ENCODE data around the gene SH3GL2.
A peak's percentile ranks its signal among the peaks of the same experiment; 100 is the strongest.

Gene SH3GL2

DNA sequence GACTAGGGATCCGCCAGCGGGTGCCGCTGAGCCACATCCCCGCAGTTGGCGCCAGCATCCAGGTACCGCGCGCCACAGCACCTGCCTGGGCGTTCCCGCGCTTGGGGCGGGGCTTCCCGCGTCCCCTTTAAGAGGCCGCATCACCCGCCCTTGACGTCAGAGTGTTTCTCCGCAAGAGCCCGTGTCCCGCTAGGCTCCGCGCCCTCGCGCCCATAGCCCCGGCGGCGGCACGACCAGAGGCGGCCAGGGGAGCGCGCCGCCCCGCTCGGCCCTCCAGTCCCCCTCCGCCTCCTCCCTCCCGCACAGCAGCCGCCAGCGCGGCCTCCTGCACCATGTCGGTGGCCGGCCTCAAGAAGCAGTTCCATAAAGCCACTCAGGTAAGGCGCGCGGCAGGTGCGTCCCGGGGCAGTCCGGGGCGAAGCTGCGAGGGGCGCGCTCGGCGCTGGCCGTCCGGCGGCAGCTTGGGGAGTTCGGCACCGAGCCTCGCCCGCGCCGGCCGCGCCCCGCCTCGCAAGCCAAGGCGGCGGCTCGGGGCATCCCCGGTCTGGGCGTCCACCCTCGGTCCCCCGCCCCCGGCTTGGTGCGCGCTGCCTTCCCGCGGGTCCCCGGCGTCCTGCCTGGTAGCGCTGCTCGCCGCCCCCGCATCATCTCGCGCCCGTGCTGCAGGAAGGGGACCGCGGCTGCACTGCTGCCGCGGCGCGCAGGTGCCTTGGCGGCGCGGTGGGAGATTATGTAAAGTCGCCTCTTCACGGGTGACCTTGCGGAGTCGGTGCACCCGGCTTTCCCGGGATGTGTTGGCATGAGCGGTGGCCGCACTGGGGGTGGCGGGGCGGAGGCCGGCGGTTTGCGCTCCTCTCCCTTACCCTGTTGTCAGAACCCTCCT is at the start of gene SH3GL2:
TSS of gene SH3GL2 (plus strand) at position 156 of the 883 bp plus-strand sequence.
- peak; percentile 56 for DNase-seq (ENCODE audit: low spot score)

DNA sequence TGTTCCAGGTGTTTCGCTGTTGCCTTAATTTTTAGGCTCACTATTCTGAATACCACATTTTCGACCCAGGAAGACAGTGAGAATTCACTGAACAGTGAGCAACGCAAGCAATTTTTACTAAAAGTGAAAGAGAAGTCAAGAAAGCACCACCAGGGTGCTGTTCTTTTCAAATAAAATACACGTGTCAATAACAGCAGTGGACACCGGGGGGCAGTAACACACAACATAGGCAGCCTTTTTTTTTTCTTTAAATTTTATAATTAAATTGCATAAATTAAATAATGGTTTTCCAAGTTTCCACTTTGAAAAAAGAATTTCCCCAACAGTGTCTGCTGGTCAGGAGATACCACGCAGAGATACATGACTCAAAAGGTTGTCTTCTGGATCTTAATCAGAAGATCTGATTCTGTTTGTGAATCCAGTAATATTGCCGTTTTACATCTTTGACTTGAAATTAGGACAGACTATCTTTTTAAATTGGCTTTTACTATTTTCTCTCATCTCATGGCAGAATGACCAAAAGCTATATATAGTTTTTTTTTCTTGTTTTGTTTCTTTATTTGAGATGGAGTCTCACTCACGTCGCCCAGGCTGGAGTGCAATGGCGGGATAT is 47.1 kb upstream of the SH3GL2 start:
- DNase-seq (ENCODE audit: low spot score) = peak; percentile 34

DNA sequence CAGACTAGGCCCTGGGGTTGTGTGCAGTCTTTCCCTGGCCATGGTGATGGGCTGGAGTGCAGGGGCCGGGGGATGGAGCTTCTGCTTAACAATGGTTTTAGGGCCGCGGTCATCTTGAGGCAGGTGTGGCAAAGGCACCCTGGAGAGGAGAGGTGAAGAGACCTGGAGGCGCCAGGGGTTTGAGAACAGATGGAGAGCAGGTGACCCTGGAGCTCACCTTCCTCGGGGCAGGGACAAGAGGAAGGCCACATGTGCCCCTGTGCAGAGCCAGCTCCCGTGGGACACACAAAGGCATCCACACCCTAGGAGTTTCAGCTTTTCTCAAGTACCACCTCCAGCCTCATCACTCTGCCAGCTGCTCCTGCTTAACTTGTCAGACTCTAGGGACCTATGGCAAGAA is 46.4 kb upstream of the SH3GL2 start:
- no peak for DNase-seq (ENCODE audit: low spot score)

DNA sequence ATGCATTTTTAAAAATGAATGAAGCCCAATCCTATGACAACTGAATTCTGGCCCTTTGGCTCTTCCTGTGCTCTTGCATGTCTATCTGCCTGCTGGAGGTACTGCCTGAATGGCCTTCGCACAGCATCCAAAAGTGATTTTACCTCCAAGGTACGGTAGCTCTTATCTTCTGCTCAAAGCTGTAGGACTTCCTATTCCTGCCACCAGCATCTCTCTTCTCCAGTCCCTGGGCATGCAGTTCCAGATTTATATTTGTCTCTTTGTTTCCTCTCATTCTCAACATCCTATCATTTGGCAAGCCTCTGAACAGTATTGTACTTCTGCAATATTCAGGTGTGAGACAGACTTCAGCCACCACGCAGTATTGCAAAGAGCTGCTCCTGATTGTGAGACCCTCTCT is 43.7 kb upstream of the SH3GL2 start:
- no peak for DNase-seq (ENCODE audit: low spot score)

DNA sequence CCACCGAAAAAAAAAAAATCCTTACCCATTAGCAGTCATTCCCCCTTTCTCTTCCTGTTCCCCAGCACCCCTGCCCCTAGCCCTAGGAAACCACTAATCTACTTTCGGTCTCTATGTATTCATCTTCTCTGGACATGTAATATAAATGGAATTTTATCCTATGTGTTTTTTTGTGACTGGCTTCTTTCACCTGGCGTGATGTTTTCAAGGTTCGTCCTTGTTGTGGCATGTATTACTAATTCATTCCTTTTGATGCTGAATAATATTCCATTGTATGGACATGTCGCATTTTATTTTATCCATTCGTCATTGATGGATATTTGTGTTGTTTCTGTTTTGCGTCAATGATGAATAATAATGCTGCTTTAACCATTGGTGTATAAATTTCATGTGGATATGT is 42.8 kb upstream of the SH3GL2 start:
- DNase-seq (ENCODE audit: low spot score) = no peak

DNA sequence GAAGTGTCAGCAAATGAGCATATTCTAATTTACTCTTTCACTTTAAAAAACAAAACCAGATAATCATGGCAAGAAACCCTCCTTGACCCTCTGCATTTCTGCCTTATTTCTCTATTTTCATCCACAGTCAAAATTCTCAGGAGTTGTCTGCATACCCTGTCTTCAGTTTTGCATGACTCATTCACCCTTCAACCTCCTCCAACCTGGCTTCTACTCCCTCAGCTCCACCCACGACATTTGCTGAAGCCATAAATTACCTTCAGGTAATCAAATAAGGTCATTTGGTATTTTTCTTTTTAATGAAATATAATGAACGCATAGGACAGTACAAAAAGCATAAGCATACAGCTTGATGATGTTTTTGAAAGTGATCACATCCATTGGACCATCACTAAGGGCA is 27.8 kb upstream of the SH3GL2 start:
- no peak for DNase-seq (ENCODE audit: low spot score)

DNA sequence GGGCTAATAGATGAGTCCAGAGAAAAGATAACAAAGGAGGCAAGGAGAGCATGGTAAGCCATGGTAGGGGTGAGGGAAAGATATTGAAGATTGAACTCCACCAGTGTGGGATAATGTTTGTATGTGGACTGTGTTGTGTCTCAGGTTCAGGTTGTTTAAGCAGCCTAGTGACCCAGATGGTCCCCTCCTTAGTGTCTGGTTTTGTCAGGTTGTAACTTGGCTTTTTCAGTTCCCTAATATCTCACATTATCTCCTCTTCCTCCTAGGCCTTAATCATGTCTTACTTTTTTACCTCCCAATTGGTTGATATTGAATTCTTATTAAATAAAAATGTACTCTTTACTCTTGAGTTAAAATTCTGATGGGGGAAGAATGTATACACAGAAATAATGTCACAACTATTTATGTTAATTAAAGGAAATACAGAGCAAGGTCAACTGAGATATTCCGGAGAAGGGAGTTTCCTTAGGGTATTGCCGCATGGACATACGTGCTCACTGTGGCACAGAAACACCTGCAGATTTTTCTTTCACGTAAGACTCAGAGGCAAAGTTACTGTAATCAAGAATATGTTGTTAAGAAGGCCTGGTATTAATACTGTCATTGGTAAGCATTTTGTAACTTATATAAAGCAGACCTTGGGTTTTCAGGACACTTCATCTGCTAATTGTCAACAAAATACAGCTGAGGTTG is 23.4 kb upstream of the SH3GL2 start:
- no peak for DNase-seq (ENCODE audit: low spot score)

DNA sequence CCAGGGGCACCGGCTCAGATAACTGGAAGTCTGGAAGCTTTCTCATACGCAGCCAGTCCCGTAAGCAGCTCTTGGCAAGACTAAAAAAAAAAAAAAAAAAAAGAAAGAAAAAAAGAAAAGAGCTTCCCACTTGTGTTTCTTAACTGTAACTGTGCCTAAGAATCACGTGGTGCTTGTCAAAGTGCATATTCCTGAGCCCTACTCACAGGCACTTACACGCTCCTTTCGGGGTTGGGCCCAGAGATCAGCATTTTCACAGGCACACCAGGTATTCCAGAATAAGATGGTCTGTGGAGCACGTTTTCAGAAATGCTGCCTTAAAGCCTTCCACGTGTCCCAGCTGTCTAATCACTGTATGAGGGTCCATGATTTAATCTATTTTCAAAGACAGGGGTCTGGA is 22.6 kb upstream of the SH3GL2 start:
- no peak for DNase-seq (ENCODE audit: low spot score)

DNA sequence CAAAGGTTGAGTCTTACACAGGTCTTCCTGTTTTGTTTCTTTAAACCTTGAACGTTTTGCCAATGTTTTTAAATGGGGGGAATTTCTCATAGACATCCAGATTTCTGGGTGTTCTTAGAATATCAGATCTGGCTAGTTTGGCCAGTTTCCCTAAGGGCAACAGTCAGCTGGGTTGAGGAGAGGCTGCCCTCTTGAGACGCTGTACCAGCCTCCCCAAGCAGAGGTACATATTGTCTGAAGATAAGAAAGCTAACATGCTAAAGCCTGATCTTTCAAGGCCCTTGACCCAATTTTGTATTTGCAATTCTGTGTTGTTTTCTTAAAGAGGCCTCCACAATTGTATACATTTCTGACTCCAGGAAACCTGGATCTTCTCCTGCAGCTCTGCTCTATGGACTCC is 21.9 kb upstream of the SH3GL2 start:
- no peak for DNase-seq (ENCODE audit: low spot score)

DNA sequence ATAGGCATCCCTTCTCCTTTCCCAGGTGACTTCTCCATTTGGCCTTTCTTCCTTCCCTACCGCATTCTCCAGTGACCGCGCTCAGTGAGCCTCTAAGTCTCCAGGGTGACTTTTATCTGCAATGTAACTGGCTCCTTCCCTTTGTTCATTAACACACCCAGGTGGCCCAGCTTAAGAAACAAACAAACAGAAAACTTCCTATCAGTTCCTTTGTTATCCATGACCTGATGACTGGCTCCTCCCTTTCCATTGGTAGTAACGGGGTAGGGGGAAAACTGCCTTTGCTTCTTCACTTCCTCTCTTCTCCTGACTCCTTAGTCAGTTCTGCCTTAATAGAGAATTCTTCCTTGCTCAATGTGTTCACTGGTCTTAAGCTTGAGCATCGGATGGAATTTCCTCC is 7.0 kb upstream of the SH3GL2 start:
- DNase-seq (ENCODE audit: low spot score) = no peak

DNA sequence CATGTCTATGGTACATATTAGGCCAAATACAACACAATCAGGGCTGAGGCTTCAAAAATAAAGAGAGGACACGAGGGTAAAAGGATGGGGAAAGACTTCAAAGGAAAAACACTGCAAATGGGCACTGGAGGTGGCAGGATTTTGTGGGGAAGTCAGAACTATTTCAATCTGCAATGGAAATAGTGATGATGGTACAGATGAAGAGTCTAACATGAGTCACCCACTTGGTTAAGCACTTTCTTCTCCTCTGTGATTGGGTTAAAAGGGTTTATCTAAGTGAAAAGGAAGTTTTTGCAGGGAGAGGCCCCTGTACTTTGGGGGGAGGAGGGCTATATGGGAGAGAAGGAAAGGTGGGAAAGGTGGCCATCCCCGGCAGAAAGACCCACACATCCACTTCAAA is 4.5 kb upstream of the SH3GL2 start:
- no peak for DNase-seq (ENCODE audit: low spot score)

DNA sequence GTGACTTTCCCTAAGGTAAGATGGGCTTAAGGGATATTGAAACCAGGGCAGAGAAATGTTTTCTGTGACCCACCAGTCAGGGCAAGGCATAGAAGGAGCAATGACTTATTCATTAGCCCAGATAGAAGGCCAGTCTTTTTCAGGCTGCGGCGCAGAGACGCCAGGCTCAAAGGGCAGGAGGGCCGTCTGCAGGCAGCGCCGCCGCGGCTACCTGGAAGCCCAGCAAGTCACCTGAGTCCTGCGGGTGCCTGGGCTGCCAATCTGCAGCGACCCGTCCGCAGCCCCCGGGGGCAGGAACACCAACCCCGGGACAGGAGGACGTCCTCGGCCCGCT is 322 bp upstream of the SH3GL2 start:
- no peak for DNase-seq (ENCODE audit: low spot score)

DNA sequence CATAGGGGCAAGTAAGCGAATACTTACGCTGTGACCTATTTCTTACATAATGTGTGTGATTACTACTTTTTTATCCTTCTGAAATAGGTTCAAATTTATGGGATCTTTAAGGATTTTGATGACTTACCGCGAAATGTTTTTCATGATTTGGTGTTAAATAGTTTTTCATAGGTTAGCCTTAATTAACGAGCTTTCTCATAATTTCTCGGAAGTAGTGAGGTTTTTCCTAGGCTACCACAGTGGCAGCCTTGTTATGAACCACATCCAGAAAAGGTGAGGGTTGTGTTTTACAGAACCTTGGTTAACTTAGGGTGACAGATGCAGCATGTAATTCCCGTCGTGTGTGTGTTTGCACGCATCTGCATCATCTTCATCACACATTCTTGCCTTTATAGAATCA is 1.3 kb downstream of the SH3GL2 start:
- DNase-seq (ENCODE audit: low spot score) = no peak

DNA sequence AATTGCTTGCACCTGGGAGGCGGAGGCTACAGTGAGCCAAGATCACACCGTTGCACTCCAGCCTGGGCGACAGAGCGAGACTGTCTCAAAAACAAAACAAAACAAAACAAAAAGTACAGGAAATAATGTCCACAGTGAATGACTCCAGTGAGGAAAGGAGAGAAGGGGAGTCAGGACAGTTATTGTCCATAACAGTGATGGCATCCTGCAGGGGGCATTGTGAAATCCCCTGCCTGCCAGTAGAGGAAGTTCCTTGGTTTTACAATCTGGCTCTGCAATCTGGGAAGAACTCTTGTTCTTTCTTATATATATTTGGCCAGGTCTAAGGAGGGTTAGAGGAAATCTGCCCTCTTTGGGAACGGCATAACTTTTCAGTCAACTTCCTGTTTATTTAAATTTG is 8.2 kb downstream of the SH3GL2 start:
- no peak for DNase-seq (ENCODE audit: low spot score)

DNA sequence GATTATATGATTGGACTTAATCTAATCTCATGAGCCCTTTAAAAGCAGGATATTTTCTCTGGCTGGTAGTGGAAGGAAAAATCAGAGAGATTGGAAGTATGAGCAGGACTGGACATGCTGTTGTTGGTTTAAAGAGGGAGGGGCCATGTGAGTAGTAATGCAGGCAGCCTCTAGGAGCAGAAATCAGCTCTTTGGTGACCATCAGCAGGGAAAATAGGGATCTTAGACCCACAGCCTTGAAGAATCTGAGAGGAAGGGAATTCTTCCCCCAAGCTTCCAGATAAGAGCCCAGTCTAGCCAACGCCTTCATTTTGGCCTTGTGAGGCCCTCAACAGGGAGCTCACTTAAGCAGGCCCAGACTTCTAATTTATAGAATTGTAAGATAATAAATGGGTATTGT is 9.5 kb downstream of the SH3GL2 start:
- no peak for DNase-seq (ENCODE audit: low spot score)

DNA sequence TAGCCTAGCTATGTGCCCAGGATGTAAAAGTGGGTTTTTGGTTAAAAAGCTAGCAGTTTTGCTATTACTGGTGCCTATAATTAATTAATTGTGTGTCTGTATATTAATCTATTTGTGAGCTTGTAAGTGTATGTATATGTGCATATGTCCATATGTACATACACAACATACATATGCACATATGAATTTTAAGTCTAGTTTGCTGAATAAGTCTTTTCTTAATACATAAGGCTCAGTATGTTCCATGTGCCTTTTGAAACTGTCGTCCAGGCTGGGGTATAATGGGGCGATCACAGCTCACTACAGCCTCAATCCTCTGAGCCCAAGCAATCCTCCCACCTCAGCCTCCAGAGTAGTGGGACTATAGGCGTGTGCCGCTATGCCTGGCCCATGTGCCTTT is 10.1 kb downstream of the SH3GL2 start:
- DNase-seq (ENCODE audit: low spot score) = no peak

DNA sequence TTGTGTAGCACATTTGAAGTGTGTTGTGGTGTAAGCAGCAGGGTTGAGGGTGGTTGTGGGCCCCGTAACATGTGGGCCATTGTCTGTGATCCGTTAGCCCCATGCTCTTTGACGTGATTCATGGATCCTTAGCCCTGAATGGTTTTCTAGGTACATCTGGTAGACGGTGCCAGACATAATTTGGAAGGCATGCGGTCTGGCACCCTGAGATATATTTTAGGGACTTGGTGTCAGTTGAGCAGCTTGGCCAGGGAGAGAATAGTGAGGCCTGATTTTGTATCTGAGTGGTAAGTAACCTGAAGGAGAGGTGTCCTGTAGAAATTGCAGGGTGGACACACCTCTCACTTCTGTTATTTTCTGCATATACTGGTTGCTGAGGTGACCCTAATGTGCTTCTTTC is 10.9 kb downstream of the SH3GL2 start:
- DNase-seq (ENCODE audit: low spot score) = no peak

DNA sequence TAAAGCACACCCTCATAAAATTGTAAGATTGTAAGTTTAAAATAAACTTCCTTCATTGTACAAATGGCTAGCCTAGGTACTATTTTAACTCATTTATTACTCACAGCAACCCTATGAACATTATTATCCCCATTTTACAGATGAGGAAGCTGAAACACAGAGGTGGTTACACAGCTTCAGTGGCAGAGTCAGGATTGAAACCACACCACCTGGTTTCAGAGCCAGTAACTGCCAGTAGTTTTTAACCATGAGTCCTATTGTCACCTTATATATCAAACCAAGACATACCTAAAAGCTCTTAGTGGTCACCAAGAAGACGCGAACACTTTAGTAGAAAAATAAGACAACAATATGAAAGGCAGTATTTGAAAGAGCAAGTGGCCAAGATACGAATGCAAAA is 16.1 kb downstream of the SH3GL2 start:
- no peak for DNase-seq (ENCODE audit: low spot score)

DNA sequence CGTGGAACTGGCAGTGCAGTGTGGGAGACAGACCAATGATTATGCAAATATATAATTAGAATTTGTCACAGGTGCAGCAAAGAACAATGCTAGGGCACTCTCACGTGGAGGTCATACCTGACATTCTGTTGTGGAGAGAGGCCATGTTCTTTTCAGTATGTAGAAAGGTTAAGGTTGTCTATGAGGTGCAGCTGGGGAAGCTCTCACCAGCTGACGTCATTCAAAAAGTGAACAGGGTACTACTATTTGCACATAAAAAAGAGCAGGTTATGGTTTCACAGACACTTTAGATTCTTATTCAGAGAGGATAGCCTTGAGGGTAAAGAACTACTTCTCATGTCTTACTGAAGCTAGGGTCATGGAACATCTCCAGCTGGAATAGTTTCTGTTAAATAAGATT is 19.1 kb downstream of the SH3GL2 start:
- DNase-seq (ENCODE audit: low spot score) = no peak

DNA sequence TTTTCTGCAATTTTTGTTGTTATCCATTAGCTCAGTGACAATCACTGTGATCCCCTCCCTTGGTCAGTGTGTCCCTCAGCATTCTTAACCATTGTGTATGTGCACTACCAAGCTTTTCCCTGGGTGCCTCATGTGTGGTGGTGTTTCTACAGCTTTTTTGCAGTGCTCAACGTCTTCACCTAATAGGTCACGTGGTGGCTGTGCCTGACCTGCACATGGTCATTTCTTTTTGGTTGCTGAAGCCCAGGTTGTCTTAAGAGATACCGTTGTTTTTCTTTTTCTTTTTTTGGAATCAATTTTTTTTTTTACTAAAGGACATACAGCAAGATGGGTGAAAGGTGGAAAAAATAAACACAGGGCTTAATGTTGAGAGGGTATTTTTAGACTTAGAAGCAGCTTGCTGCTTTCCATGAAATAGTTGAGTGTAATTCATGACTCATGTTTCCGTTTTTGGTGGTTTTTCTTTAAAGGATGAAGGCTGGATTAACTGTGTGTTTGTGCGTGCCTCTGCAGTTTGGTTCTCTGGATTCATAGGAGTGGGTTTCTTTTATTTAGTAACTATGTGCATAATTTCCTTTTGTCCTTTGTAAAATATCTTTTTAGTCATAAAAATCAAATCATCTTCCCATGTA is 22.2 kb downstream of the SH3GL2 start:
- DNase-seq (ENCODE audit: low spot score) = no peak

DNA sequence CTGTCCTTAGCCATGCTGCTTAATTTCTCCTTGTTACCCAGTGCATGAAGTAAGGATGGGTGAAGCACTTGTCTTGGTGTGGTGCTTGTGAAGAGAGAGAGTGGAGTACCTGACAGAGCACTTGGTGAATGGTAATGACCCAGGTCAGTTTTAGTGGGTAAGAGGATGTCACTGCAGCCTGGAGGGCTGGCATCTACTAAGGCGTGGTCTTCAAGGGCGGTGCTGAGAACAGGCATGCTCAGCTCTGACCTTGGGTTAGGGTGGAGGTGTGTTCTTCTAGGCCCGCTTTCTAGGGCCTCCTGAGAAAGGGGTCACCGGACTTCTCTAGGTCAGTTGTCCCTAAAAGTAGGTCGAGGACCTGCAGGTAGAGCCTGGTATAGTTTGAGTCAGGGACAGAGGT is 25.7 kb downstream of the SH3GL2 start:
- DNase-seq (ENCODE audit: low spot score) = no peak

DNA sequence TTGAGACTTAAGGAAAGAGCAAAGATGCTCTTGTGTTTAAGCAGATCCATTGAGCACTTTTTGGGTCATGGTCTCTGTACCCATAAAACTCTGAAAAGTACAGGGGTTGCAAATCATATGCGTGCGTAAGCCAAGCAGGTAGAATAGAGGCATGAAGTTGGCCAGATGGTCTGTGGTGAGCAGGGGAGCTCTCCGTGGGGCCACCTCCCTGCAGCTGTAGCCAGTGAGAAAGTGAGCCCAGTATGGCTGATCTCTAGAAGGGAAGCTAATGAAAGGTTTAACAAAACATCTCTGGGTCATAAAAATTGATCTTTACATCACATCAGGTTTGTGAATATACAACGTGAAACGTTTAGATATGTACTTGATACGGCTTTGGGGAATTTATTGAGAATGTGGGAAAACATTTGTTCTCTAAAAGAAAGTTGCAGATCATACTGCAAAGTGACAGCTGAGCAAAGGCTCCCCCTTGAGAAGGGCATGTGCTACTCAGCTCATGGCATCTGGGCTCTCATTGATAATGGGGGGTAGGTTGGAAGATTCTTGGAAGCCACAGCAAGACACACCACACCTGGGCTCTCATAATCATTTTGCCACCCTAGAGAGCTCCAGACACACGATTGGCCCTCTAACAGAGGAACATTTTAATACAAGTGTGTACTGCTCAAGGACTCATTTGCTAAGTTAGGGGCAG is 30.6 kb downstream of the SH3GL2 start:
- peak; percentile 15 for DNase-seq (ENCODE audit: low spot score)
